Mammary epithelial cell (primary cell): ENCODE results near the gene PFKFB3.

Source experiments
- EZH2 ChIP-seq: IDR thresholded peaks from 2 replicates; pipeline ENCODE4 v1.6.1; 2012; ENCODE audit warnings: low read length, inconsistent platforms, borderline replicate concordance
- TF ChIP-seq, protein P1 (sequence below), 2 donors: IDR thresholded peaks in 1 of 2; conservative IDR thresholded peaks in 1 of 2; 2 replicates each; pipeline ENCODE4 v1.5.1; 2011 to 2012; ENCODE audit warnings: inconsistent platforms in 2 of 2, low read length in 2 of 2, mild to moderate bottlenecking in 2 of 2, control low read depth in 1 of 2, low read depth in 1 of 2; ENCODE audit not compliant: insufficient read depth in 1 of 2; ENCODE audit errors: extremely low read depth in 1 of 2

DNA sequence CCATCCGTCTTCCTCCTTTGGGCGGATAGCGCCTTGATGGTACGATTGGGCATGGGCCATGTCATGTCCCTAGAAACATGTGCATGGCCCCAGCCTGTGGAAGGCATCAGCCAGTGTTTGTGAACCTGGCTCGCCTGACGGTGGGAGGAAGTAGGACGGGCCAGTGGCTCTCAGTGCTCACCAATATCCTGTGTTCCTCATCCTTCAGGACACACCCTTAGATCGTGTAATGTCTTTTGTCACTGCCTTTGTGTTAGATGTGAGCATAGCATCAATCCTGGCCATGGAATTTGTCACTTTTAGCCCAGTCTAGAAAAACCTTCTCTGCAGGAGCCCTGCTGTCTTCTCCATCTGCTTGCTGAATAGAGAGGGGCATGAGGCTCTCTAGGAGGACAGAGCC lies 77.6 kb downstream of the PFKFB3 start:
- TF ChIP-seq, protein P1, sequence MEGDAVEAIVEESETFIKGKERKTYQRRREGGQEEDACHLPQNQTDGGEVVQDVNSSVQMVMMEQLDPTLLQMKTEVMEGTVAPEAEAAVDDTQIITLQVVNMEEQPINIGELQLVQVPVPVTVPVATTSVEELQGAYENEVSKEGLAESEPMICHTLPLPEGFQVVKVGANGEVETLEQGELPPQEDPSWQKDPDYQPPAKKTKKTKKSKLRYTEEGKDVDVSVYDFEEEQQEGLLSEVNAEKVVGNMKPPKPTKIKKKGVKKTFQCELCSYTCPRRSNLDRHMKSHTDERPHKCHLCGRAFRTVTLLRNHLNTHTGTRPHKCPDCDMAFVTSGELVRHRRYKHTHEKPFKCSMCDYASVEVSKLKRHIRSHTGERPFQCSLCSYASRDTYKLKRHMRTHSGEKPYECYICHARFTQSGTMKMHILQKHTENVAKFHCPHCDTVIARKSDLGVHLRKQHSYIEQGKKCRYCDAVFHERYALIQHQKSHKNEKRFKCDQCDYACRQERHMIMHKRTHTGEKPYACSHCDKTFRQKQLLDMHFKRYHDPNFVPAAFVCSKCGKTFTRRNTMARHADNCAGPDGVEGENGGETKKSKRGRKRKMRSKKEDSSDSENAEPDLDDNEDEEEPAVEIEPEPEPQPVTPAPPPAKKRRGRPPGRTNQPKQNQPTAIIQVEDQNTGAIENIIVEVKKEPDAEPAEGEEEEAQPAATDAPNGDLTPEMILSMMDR (conservative IDR thresholded peaks at IDR 0.05 in 1 of 2, IDR thresholded peaks at IDR 0.05 in 1 of 2; ENCODE audit: extremely low read depth in 1 of 2, insufficient read depth in 1 of 2, low read depth in 1 of 2, low read length in 2 of 2): no peak
- no peak for TF ChIP-seq EZH2
